Raji (cell line): ENCODE results near the gene NEB.

Source experiments
- POLR2A ChIP-seq: IDR thresholded peaks from 2 replicates; pipeline ENCODE4 v1.6.1; 2011; ENCODE audit warnings: low read depth, low read length, control low read depth; ENCODE audit not compliant: insufficient read depth

Gene NEB

GRCh38 chr2:151556121-151556520, 178.2 kb downstream of the NEB start:
- TF ChIP-seq POLR2A = no peak

GRCh38 chr2:151552287-151552686, 182.0 kb downstream of the NEB start:
- no peak for TF ChIP-seq POLR2A

- TF ChIP-seq POLR2A = no peak
These were observed 182.7 kb downstream of the NEB start for GRCh38 chr2:151551556-151551955.

GRCh38 chr2:151549191-151549590, 185.1 kb downstream of the NEB start:
- TF ChIP-seq POLR2A = no peak

- no peak for TF ChIP-seq POLR2A
These were observed 189.8 kb downstream of the NEB start for GRCh38 chr2:151544449-151544848.

- TF ChIP-seq POLR2A = no peak
These were observed 190.4 kb downstream of the NEB start for GRCh38 chr2:151543876-151544275.

- TF ChIP-seq POLR2A = no peak
These were observed 200.3 kb downstream of the NEB start for GRCh38 chr2:151534001-151534400.

- TF ChIP-seq POLR2A = no peak
These were observed 201.1 kb downstream of the NEB start for GRCh38 chr2:151533127-151533526.

GRCh38 chr2:151526572-151527090, 207.6 kb downstream of the NEB start:
- no peak for TF ChIP-seq POLR2A

GRCh38 chr2:151525821-151526373, 208.4 kb downstream of the NEB start:
- TF ChIP-seq POLR2A = no peak

GRCh38 chr2:151523850-151524249, 210.4 kb downstream of the NEB start:
- TF ChIP-seq POLR2A = no peak

GRCh38 chr2:151522556-151522955, 211.7 kb downstream of the NEB start:
- no peak for TF ChIP-seq POLR2A

GRCh38 chr2:151520976-151521375, 213.3 kb downstream of the NEB start:
- TF ChIP-seq POLR2A = no peak

- no peak for TF ChIP-seq POLR2A
These were observed 215.5 kb downstream of the NEB start for GRCh38 chr2:151518802-151519201.

GRCh38 chr2:151508519-151508918, 225.8 kb downstream of the NEB start:
- no peak for TF ChIP-seq POLR2A

- no peak for TF ChIP-seq POLR2A
These were observed 228.1 kb downstream of the NEB start for GRCh38 chr2:151506170-151506569.

GRCh38 chr2:151498178-151498577, 236.1 kb downstream of the NEB start:
- no peak for TF ChIP-seq POLR2A
